Liver (tissue), 3 donors: Measurements from ENCODE around the gene PRKCD.

Experiments used
- CTCF ChIP-seq: fragments of 150-350 bp; IDR thresholded peaks from 2 replicates; pipeline ENCODE4 v1.5.1; 2017; ENCODE audit warnings: improper control_type of control experiment, low read depth, low read length; ENCODE audit not compliant: missing input control
- FOXA1 ChIP-seq: IDR thresholded peaks from 2 replicates; pipeline ENCODE4 v1.6.1; 2016; ENCODE audit warnings: antibody characterized with exemption
- GABPA ChIP-seq, 2 donors: IDR thresholded peaks in 1 of 2; conservative IDR thresholded peaks in 1 of 2; 2 replicates each; pipeline ENCODE4 v1.6.1; 2016; ENCODE audit warnings: antibody characterized with exemption in 2 of 2, mild to moderate bottlenecking in 1 of 2, moderate library complexity in 1 of 2
- JUND ChIP-seq, 2 donors: IDR thresholded peaks; 2 replicates each; pipeline ENCODE4 v1.6.1; 2016; ENCODE audit warnings: antibody characterized with exemption in 2 of 2
- RAD21 ChIP-seq, 2 donors: IDR thresholded peaks; 2 replicates each; pipeline ENCODE4 v1.6.1; 2016; ENCODE audit warnings: antibody characterized with exemption in 2 of 2, mild to moderate bottlenecking in 2 of 2
- RXRA ChIP-seq, 2 donors: IDR thresholded peaks; 2 replicates each; pipeline ENCODE4 v1.6.1; 2017 to 2018; ENCODE audit warnings: antibody characterized with exemption in 2 of 2, mild to moderate bottlenecking in 1 of 2
- SP1 ChIP-seq: IDR thresholded peaks from 2 replicates; pipeline ENCODE4 v1.6.1; 2018; ENCODE audit warnings: antibody characterized with exemption, mild to moderate bottlenecking
- TAF1 ChIP-seq: conservative IDR thresholded peaks from 2 replicates; pipeline ENCODE4 v1.6.1; 2016; ENCODE audit warnings: antibody characterized with exemption, mild to moderate bottlenecking
- YY1 ChIP-seq: IDR thresholded peaks from 2 replicates; pipeline ENCODE4 v1.6.1; 2016; ENCODE audit warnings: antibody characterized with exemption, mild to moderate bottlenecking
- TF ChIP-seq, protein P1 (sequence below): IDR thresholded peaks from 2 replicates; pipeline ENCODE4 v1.6.1; 2016; ENCODE audit warnings: antibody characterized with exemption
- TF ChIP-seq, protein P2 (sequence below): IDR thresholded peaks from 2 replicates; pipeline ENCODE4 v1.6.1; 2016; ENCODE audit warnings: antibody characterized with exemption, mild to moderate bottlenecking
- donor health status: healthy.
- donor health status: healthy.

- no peak for TF ChIP-seq CTCF
- TF ChIP-seq, protein P1, sequence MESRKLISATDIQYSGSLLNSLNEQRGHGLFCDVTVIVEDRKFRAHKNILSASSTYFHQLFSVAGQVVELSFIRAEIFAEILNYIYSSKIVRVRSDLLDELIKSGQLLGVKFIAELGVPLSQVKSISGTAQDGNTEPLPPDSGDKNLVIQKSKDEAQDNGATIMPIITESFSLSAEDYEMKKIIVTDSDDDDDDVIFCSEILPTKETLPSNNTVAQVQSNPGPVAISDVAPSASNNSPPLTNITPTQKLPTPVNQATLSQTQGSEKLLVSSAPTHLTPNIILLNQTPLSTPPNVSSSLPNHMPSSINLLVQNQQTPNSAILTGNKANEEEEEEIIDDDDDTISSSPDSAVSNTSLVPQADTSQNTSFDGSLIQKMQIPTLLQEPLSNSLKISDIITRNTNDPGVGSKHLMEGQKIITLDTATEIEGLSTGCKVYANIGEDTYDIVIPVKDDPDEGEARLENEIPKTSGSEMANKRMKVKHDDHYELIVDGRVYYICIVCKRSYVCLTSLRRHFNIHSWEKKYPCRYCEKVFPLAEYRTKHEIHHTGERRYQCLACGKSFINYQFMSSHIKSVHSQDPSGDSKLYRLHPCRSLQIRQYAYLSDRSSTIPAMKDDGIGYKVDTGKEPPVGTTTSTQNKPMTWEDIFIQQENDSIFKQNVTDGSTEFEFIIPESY = no peak
- TF ChIP-seq JUND (IDR thresholded peaks at IDR 0.05) = no peak
- TF ChIP-seq, protein P2, sequence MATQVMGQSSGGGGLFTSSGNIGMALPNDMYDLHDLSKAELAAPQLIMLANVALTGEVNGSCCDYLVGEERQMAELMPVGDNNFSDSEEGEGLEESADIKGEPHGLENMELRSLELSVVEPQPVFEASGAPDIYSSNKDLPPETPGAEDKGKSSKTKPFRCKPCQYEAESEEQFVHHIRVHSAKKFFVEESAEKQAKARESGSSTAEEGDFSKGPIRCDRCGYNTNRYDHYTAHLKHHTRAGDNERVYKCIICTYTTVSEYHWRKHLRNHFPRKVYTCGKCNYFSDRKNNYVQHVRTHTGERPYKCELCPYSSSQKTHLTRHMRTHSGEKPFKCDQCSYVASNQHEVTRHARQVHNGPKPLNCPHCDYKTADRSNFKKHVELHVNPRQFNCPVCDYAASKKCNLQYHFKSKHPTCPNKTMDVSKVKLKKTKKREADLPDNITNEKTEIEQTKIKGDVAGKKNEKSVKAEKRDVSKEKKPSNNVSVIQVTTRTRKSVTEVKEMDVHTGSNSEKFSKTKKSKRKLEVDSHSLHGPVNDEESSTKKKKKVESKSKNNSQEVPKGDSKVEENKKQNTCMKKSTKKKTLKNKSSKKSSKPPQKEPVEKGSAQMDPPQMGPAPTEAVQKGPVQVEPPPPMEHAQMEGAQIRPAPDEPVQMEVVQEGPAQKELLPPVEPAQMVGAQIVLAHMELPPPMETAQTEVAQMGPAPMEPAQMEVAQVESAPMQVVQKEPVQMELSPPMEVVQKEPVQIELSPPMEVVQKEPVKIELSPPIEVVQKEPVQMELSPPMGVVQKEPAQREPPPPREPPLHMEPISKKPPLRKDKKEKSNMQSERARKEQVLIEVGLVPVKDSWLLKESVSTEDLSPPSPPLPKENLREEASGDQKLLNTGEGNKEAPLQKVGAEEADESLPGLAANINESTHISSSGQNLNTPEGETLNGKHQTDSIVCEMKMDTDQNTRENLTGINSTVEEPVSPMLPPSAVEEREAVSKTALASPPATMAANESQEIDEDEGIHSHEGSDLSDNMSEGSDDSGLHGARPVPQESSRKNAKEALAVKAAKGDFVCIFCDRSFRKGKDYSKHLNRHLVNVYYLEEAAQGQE = no peak
- no peak for TF ChIP-seq FOXA1
- no peak for TF ChIP-seq RAD21 (IDR thresholded peaks at IDR 0.05)
- no peak for TF ChIP-seq YY1
- TF ChIP-seq RXRA (IDR thresholded peaks at IDR 0.05) = no peak
- TF ChIP-seq SP1 = no peak
- no peak for TF ChIP-seq TAF1
- TF ChIP-seq GABPA (IDR thresholded peaks at IDR 0.05 in 1 of 2, conservative IDR thresholded peaks at IDR 0.05 in 1 of 2) = no peak
These were observed 1.0 kb downstream of the PRKCD start for GRCh38 chr3:53161820-53162671.
